Measurements from ENCODE around the gene NMNAT1. TPM values are rescaled to one million over a fixed set of nuclear protein-coding genes. Genes with fewer than 3 reads are reported as not detected.

The NMNAT1 gene
- total RNA-seq, 1 donor from 2014 or later = 7.0 TPM

DNA sequence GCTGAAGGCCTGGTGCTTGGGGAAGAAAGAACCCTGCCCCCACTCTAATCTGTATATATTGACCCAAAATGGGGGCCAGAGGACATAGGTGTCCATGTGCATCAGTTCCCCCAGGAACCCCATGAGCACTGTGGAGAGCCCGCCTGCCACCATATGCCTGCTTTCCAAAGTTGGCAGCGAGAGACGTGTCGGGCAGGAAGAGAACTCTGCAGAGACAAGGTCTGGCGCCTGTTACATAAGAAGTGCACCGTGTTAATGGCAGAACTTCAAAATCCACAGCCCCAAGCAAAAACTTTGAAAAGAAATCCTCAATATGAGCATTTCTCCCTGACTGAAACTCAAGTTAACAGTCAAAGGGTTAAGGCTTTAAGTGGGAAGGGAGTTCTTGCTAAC is 41.2 kb upstream of the NMNAT1 start:
- Mint-ChIP-seq H3K9me3 (ENCODE audit: unreplicated experiment) (no peaks in the 10 kb centered on the region), H3K4me3 (ENCODE audit: unreplicated experiment) (no peak overlapping the region), H3K27me3 (ENCODE audit: unreplicated experiment) (no peaks in the 10 kb centered on the region), H3K27ac (ENCODE audit: unreplicated experiment) (no peak overlapping the region), H3K36me3 (ENCODE audit: unreplicated experiment) (no peaks in the 10 kb centered on the region), H3K4me1 (ENCODE audit: low read depth, unreplicated experiment) (no peaks in the 10 kb centered on the region)
- no peak for DNase-seq
- TF ChIP-seq, protein P1, sequence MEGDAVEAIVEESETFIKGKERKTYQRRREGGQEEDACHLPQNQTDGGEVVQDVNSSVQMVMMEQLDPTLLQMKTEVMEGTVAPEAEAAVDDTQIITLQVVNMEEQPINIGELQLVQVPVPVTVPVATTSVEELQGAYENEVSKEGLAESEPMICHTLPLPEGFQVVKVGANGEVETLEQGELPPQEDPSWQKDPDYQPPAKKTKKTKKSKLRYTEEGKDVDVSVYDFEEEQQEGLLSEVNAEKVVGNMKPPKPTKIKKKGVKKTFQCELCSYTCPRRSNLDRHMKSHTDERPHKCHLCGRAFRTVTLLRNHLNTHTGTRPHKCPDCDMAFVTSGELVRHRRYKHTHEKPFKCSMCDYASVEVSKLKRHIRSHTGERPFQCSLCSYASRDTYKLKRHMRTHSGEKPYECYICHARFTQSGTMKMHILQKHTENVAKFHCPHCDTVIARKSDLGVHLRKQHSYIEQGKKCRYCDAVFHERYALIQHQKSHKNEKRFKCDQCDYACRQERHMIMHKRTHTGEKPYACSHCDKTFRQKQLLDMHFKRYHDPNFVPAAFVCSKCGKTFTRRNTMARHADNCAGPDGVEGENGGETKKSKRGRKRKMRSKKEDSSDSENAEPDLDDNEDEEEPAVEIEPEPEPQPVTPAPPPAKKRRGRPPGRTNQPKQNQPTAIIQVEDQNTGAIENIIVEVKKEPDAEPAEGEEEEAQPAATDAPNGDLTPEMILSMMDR (IDR thresholded peaks at IDR 0.05; ENCODE audit: partially characterized antibody, unreplicated experiment) = no peak

DNA sequence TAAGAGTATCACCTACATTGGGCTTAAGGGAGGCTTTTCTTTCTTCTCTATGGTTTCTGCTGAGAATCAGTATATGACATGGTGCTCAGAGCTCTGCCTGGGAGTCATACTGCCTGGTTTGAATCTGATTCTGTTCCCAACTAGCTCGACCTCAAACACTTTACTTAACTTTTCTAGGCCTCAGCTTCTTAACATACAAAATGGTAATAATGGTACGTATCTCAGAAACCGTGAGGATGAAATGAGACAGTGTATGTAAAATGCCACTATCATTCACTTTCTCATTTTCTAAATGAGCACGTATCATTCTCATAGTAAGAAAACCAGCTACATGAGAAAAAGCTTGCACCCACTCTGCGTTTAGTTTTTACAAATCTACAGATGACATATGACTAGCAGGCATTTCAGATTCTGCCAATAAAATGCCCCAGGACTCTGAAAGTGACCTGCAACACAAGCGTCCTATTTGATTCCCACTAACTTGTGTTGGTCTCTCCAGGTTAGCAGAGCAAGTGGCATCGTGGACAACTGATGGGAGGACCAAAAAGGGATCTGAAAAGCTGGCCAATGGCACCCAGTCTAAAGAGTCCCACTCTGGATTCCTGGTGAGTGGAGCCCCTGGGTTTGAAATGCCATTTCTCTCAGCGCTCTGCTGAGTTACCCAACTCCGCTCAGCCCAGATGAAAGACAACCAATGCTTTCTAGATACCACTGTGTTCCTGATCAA is 39.3 kb upstream of the NMNAT1 start:
- Mint-ChIP-seq H3K4me1 (ENCODE audit: low read depth, unreplicated experiment) (peaks cover 5% of the 10 kb centered on the region), H3K4me3 (ENCODE audit: unreplicated experiment) (no peak overlapping the region), H3K27me3 (ENCODE audit: unreplicated experiment) (peaks cover 6% of the 10 kb centered on the region), H3K9me3 (ENCODE audit: unreplicated experiment) (no peaks in the 10 kb centered on the region), H3K27ac (ENCODE audit: unreplicated experiment) (no peak overlapping the region), H3K36me3 (ENCODE audit: unreplicated experiment) (no peaks in the 10 kb centered on the region)
- DNase-seq = no peak
- TF ChIP-seq, protein P1 (IDR thresholded peaks at IDR 0.05; ENCODE audit: partially characterized antibody, unreplicated experiment) = no peak

DNA sequence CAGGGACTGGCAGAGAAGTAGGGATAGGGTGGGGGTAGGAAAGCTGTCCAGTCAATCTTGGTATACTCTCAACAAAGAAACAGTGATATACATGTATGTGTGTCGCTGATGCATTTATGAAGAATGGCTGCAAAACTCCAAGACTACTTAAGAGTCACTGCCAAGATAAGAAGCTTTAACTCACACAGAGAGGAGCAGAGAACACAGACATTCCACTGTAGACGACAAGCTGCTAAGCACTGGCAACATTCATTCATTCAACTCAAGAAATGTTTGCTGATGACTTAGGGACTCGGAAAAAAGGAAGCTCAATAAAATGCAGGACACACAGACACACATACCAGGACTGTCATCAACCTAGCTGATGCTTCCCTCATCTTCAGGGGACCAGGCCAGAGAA is 38.7 kb upstream of the NMNAT1 start:
- Mint-ChIP-seq H3K4me3 (ENCODE audit: unreplicated experiment) (no peak overlapping the region), H3K9me3 (ENCODE audit: unreplicated experiment) (peaks cover 3% of the 10 kb centered on the region), H3K27ac (ENCODE audit: unreplicated experiment) (no peak overlapping the region), H3K36me3 (ENCODE audit: unreplicated experiment) (no peaks in the 10 kb centered on the region), H3K27me3 (ENCODE audit: unreplicated experiment) (peaks cover 7% of the 10 kb centered on the region), H3K4me1 (ENCODE audit: low read depth, unreplicated experiment) (peaks cover 7% of the 10 kb centered on the region)
- TF ChIP-seq, protein P1 (IDR thresholded peaks at IDR 0.05; ENCODE audit: partially characterized antibody, unreplicated experiment) = no peak
- no peak for DNase-seq

DNA sequence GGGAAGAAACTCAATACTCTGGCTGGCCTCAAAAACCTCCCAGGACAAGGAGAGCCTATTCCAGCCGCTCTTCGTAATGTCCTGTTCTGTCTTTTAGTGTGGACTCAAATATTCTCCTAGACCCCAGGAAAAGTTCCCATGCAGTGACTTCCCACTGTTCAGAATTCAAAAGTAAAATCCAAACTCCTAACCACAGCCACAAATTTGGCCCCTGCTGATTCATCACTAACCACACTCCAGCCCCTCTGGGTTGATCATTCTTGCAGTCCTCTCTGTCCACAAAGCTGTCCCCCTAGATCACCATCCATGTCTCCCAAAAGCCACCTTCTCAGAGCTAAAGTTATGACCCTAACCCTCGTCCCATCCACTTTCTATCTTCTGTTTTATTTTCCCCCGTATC is 38.3 kb upstream of the NMNAT1 start:
- Mint-ChIP-seq H3K27ac (ENCODE audit: unreplicated experiment) (no peak overlapping the region), H3K9me3 (ENCODE audit: unreplicated experiment) (peaks cover 3% of the 10 kb centered on the region), H3K4me3 (ENCODE audit: unreplicated experiment) (no peak overlapping the region), H3K36me3 (ENCODE audit: unreplicated experiment) (no peaks in the 10 kb centered on the region), H3K4me1 (ENCODE audit: low read depth, unreplicated experiment) (peaks cover 7% of the 10 kb centered on the region), H3K27me3 (ENCODE audit: unreplicated experiment) (peaks cover 7% of the 10 kb centered on the region)
- DNase-seq = no peak
- TF ChIP-seq, protein P1 (IDR thresholded peaks at IDR 0.05; ENCODE audit: partially characterized antibody, unreplicated experiment) = no peak

DNA sequence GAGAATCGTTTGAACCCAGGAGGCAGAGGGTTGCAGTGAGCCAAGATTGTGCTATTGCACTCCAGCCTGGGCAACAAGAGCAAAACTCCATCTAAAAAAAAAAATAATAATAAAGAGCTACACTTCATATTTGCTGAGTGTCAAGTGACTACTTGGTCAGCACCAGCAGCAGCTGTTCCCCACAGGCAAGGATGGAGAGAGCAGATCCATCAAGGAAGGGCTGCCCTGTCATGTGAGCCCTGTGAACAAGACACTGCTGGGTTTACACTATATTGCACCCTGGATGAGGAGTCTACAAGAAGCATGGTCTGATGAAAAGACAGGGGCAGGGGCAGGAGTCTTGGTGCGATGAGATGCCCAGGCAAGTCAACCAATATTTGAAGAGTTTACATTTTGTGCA is 36.8 kb upstream of the NMNAT1 start:
- TF ChIP-seq, protein P1 (IDR thresholded peaks at IDR 0.05; ENCODE audit: partially characterized antibody, unreplicated experiment) = no peak
- Mint-ChIP-seq H3K36me3 (ENCODE audit: unreplicated experiment) (no peaks in the 10 kb centered on the region), H3K27ac (ENCODE audit: unreplicated experiment) (no peak overlapping the region), H3K4me1 (ENCODE audit: low read depth, unreplicated experiment) (peaks cover 12% of the 10 kb centered on the region), H3K27me3 (ENCODE audit: unreplicated experiment) (peaks cover 7% of the 10 kb centered on the region), H3K4me3 (ENCODE audit: unreplicated experiment) (no peak overlapping the region), H3K9me3 (ENCODE audit: unreplicated experiment) (peaks cover 5% of the 10 kb centered on the region)
- no peak for DNase-seq

All from glutamatergic neuron (in vitro differentiated cells).